Right renal cortex interstitium (tissue), 3 donors: ENCODE measurements around the gene CD93. TPM values are rescaled to one million over a fixed set of nuclear protein-coding genes. Genes with fewer than 3 reads are reported as not detected.

Source experiments
- DNase-seq, 3 donors: peaks; one replicate each; pipeline ENCODE4 v3.0.0-alpha.2; 2013; ENCODE audit warnings: low read depth in 3 of 3, low spot score in 2 of 3
- polyA plus RNA-seq, 3 donors: library from polyadenylated mRNA; unstranded; fragments of 120-200 nt; gene quantifications; one replicate each; pipeline ENCODE4 v1.2.1, GENCODE V29; 2013; ENCODE audit not compliant: insufficient read length in 3 of 3

Gene CD93
- polyA plus RNA-seq, 3 donors = 39.5 to 44.4 (median 44.3) TPM

DNA sequence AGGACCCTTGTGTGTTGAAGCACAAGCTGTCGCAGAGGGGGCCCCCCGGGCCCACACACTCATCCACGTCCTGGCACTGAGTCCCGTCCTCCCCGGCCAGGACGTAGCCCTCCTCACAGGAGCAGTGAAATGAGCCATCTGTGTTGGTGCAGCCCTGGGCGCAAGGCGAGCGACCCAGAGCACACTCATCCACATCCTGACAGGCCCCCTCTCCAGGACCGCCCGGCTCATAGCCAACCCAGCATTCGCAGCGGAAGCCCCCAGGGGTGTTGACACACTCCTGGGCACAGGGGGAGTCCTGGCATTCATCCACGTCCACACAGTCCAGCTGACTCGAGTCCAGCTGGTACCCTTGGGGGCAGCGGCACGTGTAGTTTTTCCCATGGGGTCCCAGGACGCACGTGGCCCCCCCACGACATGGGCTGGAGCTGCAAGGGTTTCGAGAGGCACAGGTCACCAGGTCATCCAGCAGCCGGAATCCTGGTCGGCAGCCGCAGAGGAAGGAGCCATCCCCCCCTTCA lies 1.2 kb downstream of the CD93 start:
- no peak for DNase-seq

DNA sequence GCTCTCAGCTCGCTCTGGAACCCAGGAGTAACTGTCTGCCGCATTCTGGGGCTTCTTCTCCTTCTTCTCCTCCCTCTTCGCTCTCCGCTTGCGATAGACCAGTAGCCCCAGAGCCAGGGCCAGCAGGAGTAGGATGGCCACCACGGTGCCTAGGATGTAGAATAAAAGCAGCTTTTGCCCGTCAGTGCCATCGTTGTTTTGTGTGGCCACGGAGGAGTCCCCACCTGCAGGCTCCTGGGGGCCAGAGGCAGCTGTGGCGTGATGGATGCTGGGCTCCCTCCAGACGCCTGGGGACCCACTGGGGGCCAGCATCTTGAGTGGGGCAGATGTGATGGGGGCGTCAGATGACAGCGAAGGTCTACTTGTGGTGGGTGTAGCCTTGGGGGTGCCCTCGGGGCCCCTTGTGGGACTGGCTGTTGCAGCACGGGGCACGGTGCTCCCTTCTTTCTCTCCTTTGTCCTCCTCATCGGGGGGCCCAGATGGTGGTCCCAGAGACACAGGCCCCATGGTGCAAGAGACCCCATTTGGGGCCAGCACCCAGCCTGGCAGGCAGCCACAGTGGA lies 1.8 kb downstream of the CD93 start:
- DNase-seq = no peak

DNA sequence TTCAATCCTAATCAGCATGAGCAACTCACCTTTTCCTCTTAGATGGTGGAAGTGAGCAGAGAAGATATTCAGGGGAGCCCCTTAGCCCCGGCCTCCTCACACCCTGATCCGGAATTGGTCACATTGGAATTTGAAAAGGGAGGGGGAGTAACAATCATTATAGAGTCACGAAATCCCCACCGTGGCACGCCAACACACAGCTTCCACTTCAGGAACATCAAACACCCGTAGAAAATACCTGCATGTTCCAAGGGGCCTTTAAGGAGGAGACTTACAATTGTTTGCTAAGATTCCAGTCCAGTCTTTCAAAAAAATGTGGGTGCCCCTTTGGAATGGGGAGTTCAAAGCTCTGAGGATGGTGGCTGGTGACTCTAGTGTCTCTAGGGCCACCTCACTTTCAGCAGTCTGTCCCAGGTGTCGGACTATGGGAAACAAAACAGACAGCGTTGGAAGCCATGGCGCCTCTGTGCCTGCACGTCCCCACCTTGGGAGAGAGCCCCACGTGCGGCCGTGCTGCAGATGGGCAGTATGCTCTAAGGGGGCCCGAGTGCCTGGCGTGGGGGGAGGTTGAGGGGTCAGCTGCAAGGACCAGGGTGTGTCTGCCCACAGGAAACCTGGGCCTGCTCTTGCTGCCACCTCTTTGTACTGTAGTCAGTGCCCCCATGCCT lies 2.4 kb downstream of the CD93 start:
- no peak for DNase-seq

DNA sequence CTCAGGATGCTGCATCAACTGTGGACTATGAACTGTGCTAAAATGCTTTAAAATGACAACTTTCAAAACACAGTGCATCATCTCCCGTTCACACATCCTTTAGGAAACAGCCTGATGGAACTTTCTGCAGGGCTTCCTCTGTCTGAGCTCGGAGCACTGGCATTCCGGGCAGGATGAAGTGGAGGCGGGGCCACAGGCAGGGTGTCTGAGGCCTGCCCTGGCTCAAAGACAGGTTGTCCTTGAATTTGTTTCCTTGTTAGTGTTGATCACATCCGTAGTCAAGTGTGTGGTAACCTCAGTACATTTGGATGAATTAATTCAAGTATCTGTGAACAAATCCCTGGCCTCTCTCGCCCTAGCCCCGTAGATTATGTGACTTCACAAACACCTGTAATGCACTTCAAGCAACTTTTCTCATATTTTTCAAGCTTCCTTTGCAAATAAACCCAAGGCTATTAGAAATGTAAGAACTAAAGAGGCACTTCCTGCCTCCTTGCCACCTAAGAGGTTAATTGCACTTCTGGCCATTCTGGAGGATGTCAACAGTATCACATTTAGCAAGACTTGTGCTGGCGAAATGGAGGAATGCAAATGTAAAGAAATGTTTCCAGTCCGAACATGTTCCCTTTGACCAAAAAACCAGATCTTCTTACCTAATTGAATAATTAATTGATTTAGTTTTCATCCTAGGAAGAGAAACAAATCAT lies 3.1 kb downstream of the CD93 start:
- DNase-seq = no peak

DNA sequence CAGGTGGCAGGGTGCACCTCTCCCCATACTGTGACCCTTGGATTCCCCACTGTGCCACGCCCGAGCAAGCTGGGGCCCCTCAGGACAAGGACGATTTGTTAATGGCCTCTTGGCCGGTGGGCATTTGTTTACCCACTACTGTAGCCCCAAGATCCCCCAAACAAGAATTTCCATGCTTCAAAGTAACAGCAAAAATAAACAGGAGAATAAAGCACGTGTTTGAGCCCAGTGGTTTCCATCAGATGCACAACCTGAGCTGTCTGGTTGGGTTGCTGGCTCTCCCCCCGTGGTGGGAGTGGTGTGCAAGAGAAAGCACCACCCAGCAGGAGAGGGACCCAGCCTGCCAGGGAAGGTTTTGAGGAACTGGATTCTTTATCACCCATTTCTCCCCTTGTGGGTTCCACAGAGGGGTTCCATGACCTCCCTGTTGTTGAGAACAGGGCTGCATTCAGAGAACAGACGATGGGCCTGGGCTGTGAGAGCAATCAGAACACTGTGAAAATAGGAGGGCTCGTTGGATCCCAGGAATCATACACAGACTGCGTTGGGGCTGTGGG lies 4.8 kb downstream of the CD93 start:
- DNase-seq = no peak

DNA sequence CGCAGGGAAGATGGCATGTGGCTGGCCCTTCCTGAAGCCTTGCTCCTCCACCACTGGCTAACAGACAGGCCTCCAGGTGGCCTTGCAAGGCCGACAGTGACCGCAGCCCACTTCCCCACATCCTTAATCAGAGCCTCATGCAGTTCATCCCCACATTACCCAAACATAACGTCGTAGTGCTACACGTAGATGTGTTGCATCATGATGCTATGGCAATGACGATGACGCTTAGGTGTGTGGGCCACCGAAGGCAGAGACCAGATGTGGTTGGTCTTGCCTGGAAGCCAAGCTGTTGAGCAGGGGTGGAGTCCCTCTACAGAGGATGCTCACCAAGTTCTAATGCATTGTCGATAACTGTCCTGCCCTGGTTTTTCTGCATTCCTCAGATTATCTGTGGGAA lies 5.6 kb downstream of the CD93 start:
- DNase-seq = no peak

DNA sequence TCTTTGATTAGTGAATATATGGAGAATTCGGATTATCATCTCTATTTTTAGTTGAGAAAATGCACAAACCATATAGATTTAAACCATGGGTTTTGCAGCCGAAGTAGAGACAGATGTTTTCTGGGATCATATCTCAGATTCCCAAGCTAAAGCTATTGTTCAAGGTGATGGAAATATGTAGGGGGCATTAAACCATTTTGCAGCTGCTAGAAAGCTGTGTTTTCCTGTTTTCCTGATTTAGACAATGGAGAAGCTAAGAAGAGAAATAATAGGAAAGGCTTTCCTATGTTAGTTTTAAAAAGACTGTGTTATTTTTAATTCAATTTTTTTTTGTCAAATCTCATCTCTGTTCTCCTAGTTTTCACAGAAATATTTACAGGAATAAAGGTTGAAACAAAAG lies 6.2 kb downstream of the CD93 start:
- no peak for DNase-seq

DNA sequence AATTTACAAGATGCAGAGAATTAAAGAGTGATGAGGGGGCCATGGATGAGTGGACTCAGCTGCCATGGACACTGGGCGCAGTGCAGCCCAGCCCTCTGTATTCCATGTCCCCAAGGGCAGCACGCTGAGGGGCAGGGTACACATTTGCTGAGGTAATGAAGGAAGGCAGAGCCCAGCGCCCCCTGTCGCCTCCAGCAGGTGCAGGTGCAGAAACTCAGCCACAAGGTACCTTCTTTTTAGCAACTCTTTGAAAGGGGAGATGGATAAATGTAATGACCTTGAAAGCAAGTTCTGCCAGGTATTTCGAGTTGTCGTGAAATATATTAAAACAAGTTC lies 7.1 kb downstream of the CD93 start:
- DNase-seq = no peak

DNA sequence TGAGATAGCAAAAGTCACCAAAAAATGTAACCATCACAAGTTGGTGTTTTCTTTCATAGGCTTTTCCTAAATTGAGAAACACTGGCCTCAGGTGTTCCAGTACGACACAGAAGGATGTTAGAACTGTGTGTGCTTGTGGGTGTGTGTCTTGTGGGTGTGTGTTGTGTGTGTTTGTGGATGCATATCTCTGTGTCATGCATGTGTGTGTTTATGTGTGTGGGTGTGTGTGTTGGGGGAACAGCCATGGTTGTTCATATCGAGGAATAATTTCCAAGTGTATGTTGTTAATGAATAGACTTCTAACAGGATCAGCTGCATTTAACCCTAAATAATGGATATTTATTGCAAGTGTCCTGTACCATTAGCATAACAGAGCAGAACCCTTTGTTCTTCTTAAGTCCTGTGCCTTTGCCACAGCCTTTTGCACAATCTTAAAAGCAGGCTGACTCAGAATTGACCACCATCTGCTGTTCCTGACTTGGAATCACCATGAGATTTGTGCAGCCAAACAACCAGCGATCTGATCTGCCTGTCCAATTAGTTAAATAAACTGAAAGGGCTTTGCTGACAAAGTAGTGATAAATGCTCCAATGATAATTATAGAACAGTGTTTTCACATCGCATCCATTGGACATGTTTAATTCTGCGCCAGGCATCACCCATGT lies 7.6 kb downstream of the CD93 start:
- DNase-seq = no peak

DNA sequence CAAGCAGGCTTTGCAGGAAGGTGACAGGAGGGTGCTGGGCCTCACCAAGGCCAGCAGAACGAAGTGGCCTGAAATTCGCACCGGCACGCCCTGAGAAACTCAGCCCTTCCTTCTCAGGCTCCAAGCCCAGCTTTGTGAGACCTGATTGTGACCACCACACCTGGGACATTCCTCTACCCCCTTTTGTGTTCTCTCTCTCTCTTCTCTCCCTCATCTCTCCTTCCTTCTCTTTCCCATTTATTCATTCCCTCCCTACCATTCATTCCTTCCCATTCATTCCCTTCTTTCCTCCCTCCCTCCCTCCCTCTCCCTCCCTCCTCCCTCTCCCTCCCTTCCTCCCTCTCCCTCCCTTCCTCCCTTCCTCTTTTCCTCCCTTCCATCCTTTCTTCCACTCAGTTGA lies 8.8 kb downstream of the CD93 start:
- no peak for DNase-seq

DNA sequence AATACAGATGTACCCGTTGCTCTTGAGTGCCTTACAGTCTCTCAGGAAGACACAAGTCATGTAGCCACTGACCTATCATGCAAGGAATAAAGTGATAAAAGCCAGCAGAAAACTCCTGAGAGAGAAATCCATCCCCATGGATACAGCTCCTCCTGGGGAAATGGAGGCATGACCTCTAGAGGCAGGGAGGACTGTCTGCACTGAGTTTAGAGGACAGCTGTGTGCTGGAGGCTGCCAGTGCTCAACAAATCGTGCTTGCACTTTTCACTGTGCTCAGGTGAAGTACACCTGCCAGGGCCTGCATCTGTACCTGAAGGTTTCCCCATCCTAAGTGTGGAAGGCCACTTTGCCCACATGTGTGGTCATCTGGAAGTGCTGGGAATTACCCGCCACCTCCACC lies 12.1 kb downstream of the CD93 start:
- no peak for DNase-seq

DNA sequence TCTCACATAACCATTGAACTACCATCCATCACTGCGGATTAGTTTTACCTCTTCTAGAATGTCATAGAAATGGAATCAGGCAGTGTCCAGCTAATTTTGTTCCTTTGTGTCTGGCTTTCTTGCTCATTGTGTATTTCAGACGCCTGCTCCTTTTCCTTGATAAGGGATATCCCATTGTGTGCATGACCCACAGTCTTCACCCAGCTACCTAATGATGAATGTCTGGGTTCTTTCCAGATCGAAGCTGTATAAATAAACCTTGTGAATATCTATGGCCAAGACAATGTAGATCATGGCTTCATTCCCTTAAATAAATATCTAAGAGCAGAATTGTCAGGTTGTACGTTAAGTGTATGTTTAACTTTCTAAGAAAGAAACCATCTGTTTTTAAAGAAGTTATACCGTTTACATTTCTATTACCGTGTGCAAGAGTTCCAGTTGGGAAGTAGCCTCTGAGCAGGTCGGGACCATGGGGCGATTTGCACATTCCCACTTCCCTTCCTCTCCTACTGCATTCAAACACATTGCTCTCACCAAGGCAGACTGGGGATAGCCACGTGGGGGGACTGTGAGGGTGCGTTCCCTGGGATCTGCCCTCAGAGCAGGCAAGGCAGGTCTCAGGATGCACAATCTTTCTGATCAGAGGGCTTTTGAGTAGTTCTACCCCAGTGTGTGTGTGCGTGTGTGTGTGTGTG lies 13.1 kb downstream of the CD93 start:
- DNase-seq = no peak

DNA sequence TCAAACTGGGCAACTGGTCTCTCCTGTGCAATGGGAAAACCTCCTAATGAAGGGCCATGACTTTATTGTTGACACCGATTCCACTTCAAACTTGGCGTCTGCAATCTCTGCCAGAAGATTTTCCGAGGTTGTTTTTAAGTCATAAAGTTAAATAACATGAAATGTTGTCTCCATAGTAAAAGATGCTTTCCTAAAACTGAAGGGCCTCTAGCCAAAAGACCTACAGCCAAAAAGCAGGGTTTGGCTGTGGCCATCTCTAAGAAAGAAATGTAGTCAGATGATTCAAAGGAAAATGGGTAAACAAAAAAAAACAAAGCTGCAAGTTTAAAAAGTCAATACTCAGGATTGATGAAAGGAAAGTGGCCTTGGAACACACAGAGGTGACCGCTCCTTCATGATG lies 14.1 kb downstream of the CD93 start:
- DNase-seq = no peak

DNA sequence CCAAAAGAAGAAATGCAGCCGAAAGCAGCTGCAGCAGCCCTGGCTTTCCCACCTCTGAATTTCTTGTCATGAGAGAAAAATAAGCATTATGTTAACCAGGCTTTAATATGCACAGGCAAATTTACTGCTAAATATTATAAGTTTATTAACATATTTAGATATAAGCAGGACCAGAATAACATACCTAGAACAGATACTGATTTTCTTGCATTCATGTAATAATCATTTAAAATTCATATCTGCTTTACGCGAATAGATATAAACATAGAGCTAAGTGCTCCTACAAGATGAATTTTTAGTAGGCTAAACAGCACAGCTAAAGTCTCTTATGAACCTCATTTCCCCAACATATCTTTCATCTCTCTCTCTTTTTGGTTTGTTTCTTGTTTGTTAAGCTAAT lies 14.7 kb downstream of the CD93 start:
- no peak for DNase-seq

DNA sequence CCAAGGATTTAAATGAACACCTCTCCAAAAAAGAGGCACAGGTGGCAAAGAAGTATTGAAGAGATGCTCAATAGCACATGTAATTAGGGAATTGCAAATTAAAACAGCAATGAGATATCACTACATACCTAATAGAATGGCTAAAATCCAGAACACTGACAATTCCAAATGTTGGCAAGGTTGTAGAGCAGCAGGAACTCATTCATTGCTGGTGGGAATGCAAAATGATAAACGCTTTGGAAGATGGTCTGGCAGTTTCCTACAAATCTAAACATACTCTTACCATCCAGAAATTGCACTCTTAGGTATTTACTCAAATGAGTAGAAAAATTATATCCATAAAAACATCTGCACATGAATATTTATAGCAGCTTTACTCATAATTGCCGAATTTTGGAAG lies 17.0 kb downstream of the CD93 start:
- DNase-seq = no peak

DNA sequence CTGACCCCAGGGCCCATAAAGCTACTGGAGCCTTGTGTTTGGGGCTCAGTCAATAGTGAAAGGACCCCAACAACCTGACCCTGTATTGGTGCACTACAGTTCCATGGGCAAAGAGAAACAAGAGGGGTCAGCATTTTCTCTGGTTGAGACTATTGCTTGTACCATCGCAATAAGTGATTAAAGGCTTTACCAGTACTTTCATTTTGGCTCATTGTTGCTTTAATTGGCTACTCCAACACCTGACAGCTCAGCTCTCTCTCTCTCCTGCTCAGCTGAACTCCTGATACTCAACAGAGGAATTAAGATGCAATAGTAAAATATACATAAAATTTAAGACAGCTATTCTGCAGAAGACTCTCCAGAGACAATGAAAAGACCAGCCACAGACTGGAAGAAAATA lies 17.8 kb downstream of the CD93 start:
- no peak for DNase-seq

DNA sequence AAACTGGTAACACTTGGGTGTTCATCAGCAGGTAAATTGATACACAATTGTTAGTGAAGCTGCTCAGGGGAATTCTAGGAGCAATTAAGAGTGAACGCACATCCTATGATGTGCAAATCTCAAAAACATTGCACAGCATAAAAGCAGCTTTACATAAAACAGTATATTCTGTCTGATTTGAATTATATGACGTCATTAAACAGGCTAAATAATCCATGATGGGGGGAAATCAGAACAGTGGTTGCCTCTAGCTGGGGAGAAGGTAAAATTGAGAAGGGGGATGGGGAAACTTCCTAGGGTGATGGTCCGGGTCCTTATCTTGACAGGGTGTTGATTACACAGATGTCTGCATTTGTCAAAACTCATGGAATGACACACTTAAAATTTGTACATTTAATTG lies 19.4 kb downstream of the CD93 start:
- DNase-seq = no peak

DNA sequence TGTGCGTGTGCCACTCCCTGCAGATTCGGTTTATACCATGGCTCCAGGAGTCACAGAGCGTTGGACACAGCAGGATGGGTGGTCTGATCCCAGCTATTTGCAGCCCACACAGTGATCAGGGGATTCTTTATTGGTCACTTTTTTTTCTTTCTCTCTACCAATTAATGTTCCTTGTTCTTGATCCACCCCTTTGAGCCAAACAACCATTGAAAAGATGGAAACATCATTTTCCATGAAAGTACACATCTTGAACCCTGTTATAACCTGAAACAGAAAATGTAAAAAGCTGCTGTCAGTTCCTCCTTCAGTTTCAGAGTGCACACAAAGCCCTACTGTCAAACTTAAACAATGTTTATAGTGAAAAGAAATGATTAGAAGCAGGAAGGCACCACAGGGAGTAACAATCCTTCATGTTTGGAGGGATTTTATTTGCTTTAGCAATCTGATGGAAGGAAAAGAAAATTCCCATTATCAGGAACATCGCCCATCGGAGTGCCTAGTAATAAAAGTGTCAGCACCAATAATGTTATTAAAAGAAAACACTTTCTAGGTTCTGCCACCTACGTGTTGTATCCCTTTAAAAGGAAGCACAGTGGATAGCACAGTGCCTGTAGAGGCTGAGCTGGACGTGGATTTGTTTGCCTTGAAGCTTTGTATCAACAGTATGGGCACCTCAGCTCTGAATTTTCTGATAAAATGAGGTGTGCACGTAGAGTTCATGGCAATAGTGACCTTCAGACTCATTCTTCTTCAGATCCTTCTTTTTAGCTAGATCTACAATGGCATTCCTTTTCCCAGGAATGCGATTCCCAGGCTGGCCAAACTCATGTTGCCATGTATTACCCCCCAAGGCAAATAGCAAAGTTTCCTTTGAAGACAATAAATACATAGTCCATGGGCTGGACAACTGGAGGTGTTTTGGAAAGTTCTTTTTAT lies 20.6 kb downstream of the CD93 start:
- no peak for DNase-seq

DNA sequence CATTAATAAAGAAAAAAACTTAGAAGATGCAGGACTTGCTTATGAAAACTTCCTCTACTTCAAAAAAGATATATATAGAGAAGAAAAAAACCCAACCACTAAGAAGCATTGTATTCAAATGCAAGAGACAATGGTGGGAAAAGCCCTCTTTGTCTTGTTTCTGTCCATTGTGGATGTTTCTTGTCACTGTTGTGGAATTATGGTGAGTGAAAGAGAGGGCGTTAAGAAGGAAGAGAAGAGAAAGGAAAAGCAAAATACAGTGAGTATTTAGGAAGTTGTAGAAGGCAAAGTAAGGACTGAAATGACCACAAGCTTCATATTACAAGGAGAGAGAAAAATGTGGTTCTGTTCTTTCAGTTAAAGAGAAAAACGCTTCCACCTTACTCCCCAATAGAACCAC lies 22.5 kb downstream of the CD93 start:
- no peak for DNase-seq

DNA sequence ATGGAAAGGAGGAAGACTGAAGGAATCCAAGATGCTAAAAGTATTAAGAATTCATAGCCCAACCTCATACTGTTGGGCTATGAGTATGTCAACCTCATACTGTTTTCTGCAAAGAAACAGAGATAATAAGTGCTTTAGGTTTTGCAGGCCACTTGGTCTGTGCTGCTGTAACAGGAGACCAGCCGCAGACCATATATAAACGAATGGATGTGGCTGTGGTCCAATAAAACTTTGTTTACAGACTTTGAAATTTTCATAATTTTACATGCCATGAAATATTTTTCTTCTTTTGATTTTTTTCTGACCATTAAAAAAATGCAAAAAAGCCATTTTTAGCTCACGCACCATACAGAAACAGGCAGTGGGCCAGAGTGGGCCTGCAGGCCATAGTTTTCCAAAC lies 23.0 kb downstream of the CD93 start:
- no peak for DNase-seq
